H1 (cell line): ENCODE results near the gene TMBIM4. TPM values are rescaled to one million over a fixed set of nuclear protein-coding genes. Genes with fewer than 3 reads are reported as not detected.

Experiments used
- ASH2L ChIP-seq: fragments of 200-600, 300-600 bp; sonication (generic); IDR thresholded peaks from one replicate; pipeline ENCODE4 v1.7.1; 2017; ENCODE audit warnings: low read length
- BCL11A ChIP-seq, 2 experiments: IDR thresholded peaks; one replicate each; pipeline ENCODE4 v1.6.1; 2011; ENCODE audit warnings: low read depth in 2 of 2, low read length in 2 of 2, mild to moderate bottlenecking in 2 of 2
- EZH2 ChIP-seq: fragments of 200-600 bp; sonication (generic); IDR thresholded peaks from 2 replicates; pipeline ENCODE4 v1.7.1; 2012; ENCODE audit warnings: low read depth, mild to moderate bottlenecking, moderate library complexity, low read length, inconsistent platforms; ENCODE audit not compliant: severe bottlenecking
- GTF2F1 ChIP-seq: IDR thresholded peaks from 2 replicates; pipeline ENCODE4 v1.6.1; 2012; ENCODE audit warnings: low read depth, low read length, improper control_type of control experiment, borderline replicate concordance
- KDM4A ChIP-seq: IDR thresholded peaks from one replicate; pipeline ENCODE4 v1.7.1; 2012; ENCODE audit warnings: low read depth, mild to moderate bottlenecking, moderate library complexity, low read length, inconsistent platforms; ENCODE audit not compliant: severe bottlenecking
- POLR2A ChIP-seq, 2 experiments: IDR thresholded peaks; 1 replicate in 1 of 2; 2 replicates in 1 of 2; pipeline ENCODE4 v1.6.1; 2011; ENCODE audit warnings: low read depth in 2 of 2, low read length in 2 of 2, mild to moderate bottlenecking in 2 of 2; ENCODE audit errors: control extremely low read depth in 1 of 2
- SIN3A ChIP-seq, 2 experiments: IDR thresholded peaks in 1 of 2; conservative IDR thresholded peaks in 1 of 2; 2 replicates each; pipeline ENCODE4 v1.6.1; 2011 to 2012; ENCODE audit warnings: low read length in 2 of 2, improper control_type of control experiment in 1 of 2, low read depth in 1 of 2, mild to moderate bottlenecking in 1 of 2
- SP2 ChIP-seq: IDR thresholded peaks from 2 replicates; pipeline ENCODE4 v1.6.1; 2012; ENCODE audit warnings: mild to moderate bottlenecking, low read length, inconsistent platforms
- TAF1 ChIP-seq: IDR thresholded peaks from 2 replicates; pipeline ENCODE4 v1.6.1; 2011; ENCODE audit warnings: mild to moderate bottlenecking, low read depth, low read length
- YY1 ChIP-seq: IDR thresholded peaks from 2 replicates; pipeline ENCODE4 v1.6.1; 2011; ENCODE audit warnings: low read depth, mild to moderate bottlenecking, low read length
- polyA plus RNA-seq, 7 experiments: library from polyadenylated mRNA; depleted of rRNA in 3 of 7; stranded (reverse) in 5 of 7; unstranded in 2 of 7; fragments of >200 nt in 5 of 7; fragments of 200-250 nt in 2 of 7; gene quantifications; 1 replicate in 5 of 7; 2 replicates in 1 of 7; 4 replicates in 1 of 7; pipeline versions ENCODE4 v1.2.1 to v1.2.3, GENCODE V29; 2011 to 2013; ENCODE audit warnings: missing spikeins in 2 of 7, mixed read lengths in 2 of 7
- total RNA-seq: library from RNA; stranded (reverse); fragmentation: NEBNext Ultra II Directional; extraction: Animal tissue kit (Norgen Biotek cat#: 25700); gene quantifications from 2 replicates; pipeline ENCODE4 v1.2.1, GENCODE V29; 2021

Gene TMBIM4
- total and polyA plus RNA-seq, 2 of the 8 experiments (the other 6 are each of a cell fraction or from before 2014, with no cell fraction given), result 12.8 to 46.6 TPM

GRCh38 chr12:66130267-66131066, 39.3 kb downstream of the TMBIM4 start, which contains the start of gene LLPH (continued):
- TF ChIP-seq ASH2L (peak; percentile 78), EZH2 (no peak), SIN3A (conservative IDR thresholded peaks at IDR 0.05 in 1 of 2, IDR thresholded peaks at IDR 0.05 in 1 of 2; ENCODE audit: low read depth in 1 of 2, low read length in 2 of 2) (peak in 1 of 2 experiments; percentile 86; a peak in 2 of 4 replicates), KDM4A (peak; percentile 55), YY1 (peak; percentile 88), BCL11A (IDR thresholded peaks at IDR 0.05; ENCODE audit: low read depth in 2 of 2, low read length in 2 of 2) (no peak), TAF1 (peak; percentile 80), GTF2F1 (no peak), SP2 (no peak), POLR2A (IDR thresholded peaks at IDR 0.05; ENCODE audit: control extremely low read depth in 1 of 2, low read depth in 2 of 2, low read length in 2 of 2) (peak in 1 of 2 experiments; percentile 83; a peak in 2 of 3 replicates)
